Right lobe of liver (tissue), 4 donors: ENCODE measurements around the gene TGFBR3.

Experiments
- POLR2A ChIP-seq: fragments of 450-650 bp; IDR thresholded peaks from one replicate; pipeline ENCODE4 v1.6.1; 2017; ENCODE audit warnings: antibody characterized with exemption, mild to moderate bottlenecking
- TF ChIP-seq, protein P1 (sequence below), 4 donors: fragments of 200-600 bp in 3 of 4; fragments of 450-650 bp in 1 of 4; IDR thresholded peaks; one replicate each; pipeline versions ENCODE4 v1.5.1 to v1.8.0; 2016 to 2022; ENCODE audit warnings: antibody characterized with exemption in 4 of 4, mild to moderate bottlenecking in 2 of 4
- donor health status: DM: no; HTN: no; CAD: no.
- donor health status: DM: no; HTN: no; CAD: no.
- donor health status: DM: no; HTN: yes; CAD: no.

DNA sequence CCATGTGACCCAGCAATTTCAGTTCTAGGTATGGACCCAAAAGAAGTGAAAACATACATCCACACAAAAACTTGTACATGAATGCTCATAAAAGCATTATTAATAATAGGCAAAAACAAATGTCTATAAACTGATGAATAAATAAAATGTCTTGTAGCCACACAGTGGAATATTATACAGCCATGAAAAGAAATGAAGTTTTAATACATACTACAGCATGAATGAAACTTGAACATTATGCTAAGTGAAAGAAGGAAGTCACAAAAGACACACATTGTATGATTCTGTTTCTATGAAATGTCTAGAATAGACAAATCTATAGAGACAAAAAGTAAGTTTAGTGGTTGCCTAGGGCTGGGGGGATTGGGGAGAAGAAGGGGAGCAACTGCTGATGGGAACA lies 255.1 kb downstream of the TGFBR3 start:
- TF ChIP-seq, protein P1, sequence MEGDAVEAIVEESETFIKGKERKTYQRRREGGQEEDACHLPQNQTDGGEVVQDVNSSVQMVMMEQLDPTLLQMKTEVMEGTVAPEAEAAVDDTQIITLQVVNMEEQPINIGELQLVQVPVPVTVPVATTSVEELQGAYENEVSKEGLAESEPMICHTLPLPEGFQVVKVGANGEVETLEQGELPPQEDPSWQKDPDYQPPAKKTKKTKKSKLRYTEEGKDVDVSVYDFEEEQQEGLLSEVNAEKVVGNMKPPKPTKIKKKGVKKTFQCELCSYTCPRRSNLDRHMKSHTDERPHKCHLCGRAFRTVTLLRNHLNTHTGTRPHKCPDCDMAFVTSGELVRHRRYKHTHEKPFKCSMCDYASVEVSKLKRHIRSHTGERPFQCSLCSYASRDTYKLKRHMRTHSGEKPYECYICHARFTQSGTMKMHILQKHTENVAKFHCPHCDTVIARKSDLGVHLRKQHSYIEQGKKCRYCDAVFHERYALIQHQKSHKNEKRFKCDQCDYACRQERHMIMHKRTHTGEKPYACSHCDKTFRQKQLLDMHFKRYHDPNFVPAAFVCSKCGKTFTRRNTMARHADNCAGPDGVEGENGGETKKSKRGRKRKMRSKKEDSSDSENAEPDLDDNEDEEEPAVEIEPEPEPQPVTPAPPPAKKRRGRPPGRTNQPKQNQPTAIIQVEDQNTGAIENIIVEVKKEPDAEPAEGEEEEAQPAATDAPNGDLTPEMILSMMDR (IDR thresholded peaks at IDR 0.05): no peak
- no peak for TF ChIP-seq POLR2A
